Fibroblast of lung (primary cell): ENCODE results near the gene ARHGEF10L.

Experiments used
- CTCF ChIP-seq, 2 donors: IDR thresholded peaks in 1 of 2; conservative IDR thresholded peaks in 1 of 2; 1 replicate in 1 of 2; 2 replicates in 1 of 2; pipeline ENCODE4 v1.5.1; 2011 to 2012; ENCODE audit warnings: low read length in 2 of 2, control low read depth in 1 of 2, inconsistent platforms in 1 of 2, low read depth in 1 of 2, mild to moderate bottlenecking in 1 of 2
- EZH2 ChIP-seq: IDR thresholded peaks from 2 replicates; pipeline ENCODE4 v1.5.1; 2012; ENCODE audit warnings: low read length, control low read depth, mild to moderate bottlenecking; ENCODE audit errors: missing control alignments

GRCh38 chr1:17658837-17659236 is 119.3 kb downstream of the ARHGEF10L start:
- TF ChIP-seq CTCF (conservative IDR thresholded peaks at IDR 0.05 in 1 of 2, IDR thresholded peaks at IDR 0.05 in 1 of 2; ENCODE audit: low read depth in 1 of 2, low read length in 2 of 2) (no peak), EZH2 (no peak)
